Esophagus muscularis mucosa (tissue), 4 donors: ENCODE measurements around the gene GNAT1. TPM values are rescaled to one million over a fixed set of nuclear protein-coding genes. Genes with fewer than 3 reads are reported as not detected.
A peak's percentile ranks its signal among the peaks of the same experiment; 100 is the strongest.

ENCODE experiments used
- DNase-seq: peaks from one replicate; pipeline ENCODE4 v3.0.0-alpha.2; 2017; ENCODE audit errors: extremely low spot score
- H3K27ac ChIP-seq, 4 donors: fragments of 200-600 bp; sonication (generic); replicated peaks in 1 of 4; 1 replicate in 3 of 4; 2 replicates in 1 of 4; pipeline ENCODE4 v1.5.1; 2016 to 2019; ENCODE audit warnings: mild to moderate bottlenecking in 1 of 4
- H3K27me3 ChIP-seq, 4 donors: fragments of 200-600 bp; sonication (generic); one replicate each; pipeline versions ENCODE4 v1.5.1 to v1.6.0; 2016 to 2019
- H3K36me3 ChIP-seq, 4 donors: fragments of 200-600 bp; sonication (generic); one replicate each; pipeline ENCODE4 v1.5.1; 2016 to 2019
- H3K4me1 ChIP-seq, 4 donors: fragments of 200-600 bp; sonication (generic); one replicate each; pipeline ENCODE4 v1.5.1; 2016 to 2019
- H3K4me3 ChIP-seq, 4 donors: fragments of 200-600 bp; sonication (generic); 1 replicate in 2 of 4; 2 replicates in 2 of 4; pipeline ENCODE4 v1.5.1; 2016 to 2019; ENCODE audit warnings: mild to moderate bottlenecking in 4 of 4, moderate library complexity in 1 of 4
- H3K9me3 ChIP-seq, 4 donors: fragments of 200-600 bp; sonication (generic); 1 replicate in 3 of 4; 2 replicates in 1 of 4; pipeline ENCODE4 v1.5.1; 2016 to 2019
- EP300 ChIP-seq: sonication (generic); formaldehyde crosslinking; IDR thresholded peaks from one replicate; pipeline ENCODE4 v1.6.1; 2017; ENCODE audit warnings: antibody characterized with exemption
- POLR2A ChIP-seq: fragments of 450-650 bp; IDR thresholded peaks from one replicate; pipeline ENCODE4 v1.6.1; 2017; ENCODE audit warnings: antibody characterized with exemption, moderate library complexity, mild to moderate bottlenecking, low read depth
- POLR2AphosphoS5 ChIP-seq, 2 donors: sonication (generic); formaldehyde crosslinking; IDR thresholded peaks; one replicate each; pipeline ENCODE4 v1.6.1; 2017; ENCODE audit warnings: antibody characterized with exemption in 2 of 2
- WGBS: methylation state at CpG from one replicate; pipeline ENCODE4 v1.1.5; 2018; 5-methylcytosine and 5-hydroxymethylcytosine counted together
- intact Hi-C: fragments of 100-400 bp; cut with DNase I; formaldehyde crosslinking; loops from one replicate; pipeline ENCODE4 v1.15.1; 2023
- total RNA-seq, 4 donors: library from RNA; depleted of rRNA; stranded (reverse); fragments of >200 nt; gene quantifications; one replicate each; pipeline versions ENCODE4 v1.1.0 to v1.2.1, GENCODE V29; 2016
- TF ChIP-seq, protein P1 (sequence below), 3 experiments: fragments of 200-600 bp in 2 of 3; fragments of 450-650 bp in 1 of 3; sonication (generic) in 2 of 3; IDR thresholded peaks; one replicate each; pipeline ENCODE4 v1.5.1; 2017 to 2019; ENCODE audit warnings: antibody characterized with exemption in 3 of 3, mild to moderate bottlenecking in 2 of 3, moderate library complexity in 1 of 3

Gene GNAT1
- total RNA-seq, 4 donors from 2014 or later, result not detected

DNA sequence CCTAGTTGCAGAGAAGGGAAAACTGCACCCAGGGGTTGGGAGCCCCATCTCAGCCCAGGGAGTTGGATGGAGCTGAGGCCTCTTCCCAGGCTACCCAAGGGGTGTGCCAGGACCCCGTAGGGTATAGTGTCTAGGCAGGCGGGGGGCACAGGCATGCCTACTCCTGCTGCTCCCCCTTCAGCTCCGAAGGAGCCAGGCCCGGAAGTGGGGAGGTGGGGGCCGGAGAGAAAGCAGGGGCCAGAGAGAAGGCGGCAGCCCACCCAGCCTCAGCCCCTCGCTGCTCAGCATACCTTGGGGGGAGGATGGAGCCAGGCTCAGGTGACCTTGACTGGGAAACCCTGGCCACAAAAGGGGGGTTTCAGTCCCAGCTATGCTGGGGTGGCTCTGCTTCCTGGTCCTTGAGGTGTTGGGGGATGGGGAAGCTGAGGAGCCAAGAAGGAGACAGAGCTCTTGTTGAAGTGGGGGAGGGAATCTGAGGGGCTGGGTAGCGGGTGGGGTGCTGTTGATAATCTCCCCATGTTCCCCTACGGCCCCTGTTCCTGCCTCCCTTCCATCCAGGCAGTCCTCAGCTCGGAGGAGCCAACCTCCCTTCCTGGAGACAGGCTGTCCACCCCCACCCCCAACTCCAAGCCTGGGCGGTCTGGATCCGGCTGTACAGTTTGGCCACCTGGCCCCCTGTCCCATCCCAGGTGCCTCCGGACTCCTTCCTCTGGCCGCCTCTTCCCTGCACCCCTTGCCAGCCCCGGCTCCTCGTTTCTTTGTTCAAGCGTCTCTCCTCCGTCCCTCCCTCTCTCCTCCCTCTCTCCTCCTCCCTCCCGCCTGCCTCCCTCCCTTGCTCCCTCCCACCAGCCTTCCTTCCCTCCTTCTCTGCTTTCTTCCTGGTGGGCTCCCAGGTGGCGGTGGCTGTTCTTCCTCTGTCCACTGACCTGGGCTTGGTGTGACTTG is 34.6 kb upstream of the GNAT1 start:
- TF ChIP-seq, protein P1, sequence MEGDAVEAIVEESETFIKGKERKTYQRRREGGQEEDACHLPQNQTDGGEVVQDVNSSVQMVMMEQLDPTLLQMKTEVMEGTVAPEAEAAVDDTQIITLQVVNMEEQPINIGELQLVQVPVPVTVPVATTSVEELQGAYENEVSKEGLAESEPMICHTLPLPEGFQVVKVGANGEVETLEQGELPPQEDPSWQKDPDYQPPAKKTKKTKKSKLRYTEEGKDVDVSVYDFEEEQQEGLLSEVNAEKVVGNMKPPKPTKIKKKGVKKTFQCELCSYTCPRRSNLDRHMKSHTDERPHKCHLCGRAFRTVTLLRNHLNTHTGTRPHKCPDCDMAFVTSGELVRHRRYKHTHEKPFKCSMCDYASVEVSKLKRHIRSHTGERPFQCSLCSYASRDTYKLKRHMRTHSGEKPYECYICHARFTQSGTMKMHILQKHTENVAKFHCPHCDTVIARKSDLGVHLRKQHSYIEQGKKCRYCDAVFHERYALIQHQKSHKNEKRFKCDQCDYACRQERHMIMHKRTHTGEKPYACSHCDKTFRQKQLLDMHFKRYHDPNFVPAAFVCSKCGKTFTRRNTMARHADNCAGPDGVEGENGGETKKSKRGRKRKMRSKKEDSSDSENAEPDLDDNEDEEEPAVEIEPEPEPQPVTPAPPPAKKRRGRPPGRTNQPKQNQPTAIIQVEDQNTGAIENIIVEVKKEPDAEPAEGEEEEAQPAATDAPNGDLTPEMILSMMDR (IDR thresholded peaks at IDR 0.05), result no peak
- no peak for TF ChIP-seq POLR2AphosphoS5 (IDR thresholded peaks at IDR 0.05)
- no peak for TF ChIP-seq POLR2A
- TF ChIP-seq EP300, result no peak

DNA sequence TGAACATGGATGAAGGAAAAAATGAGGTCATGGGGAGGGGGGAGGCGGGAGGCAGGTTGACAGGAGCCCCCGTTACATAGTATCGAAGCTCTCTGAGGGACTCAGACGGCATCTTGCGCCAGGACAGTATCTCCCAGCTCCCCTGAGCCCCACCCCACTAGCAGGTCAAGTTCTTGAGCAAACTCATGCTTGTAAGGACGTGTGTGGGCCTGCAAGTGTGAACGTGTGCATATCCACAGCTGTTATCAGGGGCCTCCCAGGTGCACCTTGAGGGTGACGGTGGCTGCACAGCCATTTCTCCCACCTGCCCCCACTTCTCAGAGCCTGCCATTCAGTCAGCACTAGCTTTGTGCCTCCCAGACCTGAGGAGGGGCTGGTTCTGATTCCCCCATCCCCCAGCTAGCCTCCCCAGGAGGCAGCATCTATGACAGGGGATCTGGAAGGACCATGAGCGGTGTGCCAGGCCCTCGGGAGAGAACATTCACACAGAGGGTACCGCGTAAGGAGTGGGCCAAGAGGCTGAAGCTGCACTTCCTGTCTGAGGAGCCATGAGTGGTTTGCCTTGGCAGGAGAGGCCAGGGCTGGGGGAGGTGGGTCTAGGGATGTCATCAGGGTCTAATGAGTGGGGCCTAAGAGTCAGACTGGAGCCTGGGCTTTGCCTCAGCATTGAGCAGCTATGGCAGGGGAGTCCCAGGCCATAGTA is 33.4 kb upstream of the GNAT1 start:
- peak overlapping the region; percentile 13 to 85 (median 50) for H3K27ac ChIP-seq
- intact Hi-C loops, result no loop called here

More for the DNA sequence above, 34.6 kb upstream of the GNAT1 start:
- intact Hi-C loops, result no loop called here
- no peak for DNase-seq
- Histone ChIP-seq H3K27me3 (peaks cover 0 to 8% (median 6%) of the 10 kb centered on the region in 4 donors), H3K36me3 (no peaks in the 10 kb centered on the region), H3K4me1 (peaks cover 35 to 78% (median 74%) of the 10 kb centered on the region in 4 donors), H3K27ac (peak overlapping the region; percentile 13 to 85 (median 79)), H3K4me3 (peak overlapping the region; percentile 59 to 78 (median 68)), H3K9me3 (no peaks in the 10 kb centered on the region)
- 32% methylated on average over 18 of the region's 20 CpGs for WGBS

DNA sequence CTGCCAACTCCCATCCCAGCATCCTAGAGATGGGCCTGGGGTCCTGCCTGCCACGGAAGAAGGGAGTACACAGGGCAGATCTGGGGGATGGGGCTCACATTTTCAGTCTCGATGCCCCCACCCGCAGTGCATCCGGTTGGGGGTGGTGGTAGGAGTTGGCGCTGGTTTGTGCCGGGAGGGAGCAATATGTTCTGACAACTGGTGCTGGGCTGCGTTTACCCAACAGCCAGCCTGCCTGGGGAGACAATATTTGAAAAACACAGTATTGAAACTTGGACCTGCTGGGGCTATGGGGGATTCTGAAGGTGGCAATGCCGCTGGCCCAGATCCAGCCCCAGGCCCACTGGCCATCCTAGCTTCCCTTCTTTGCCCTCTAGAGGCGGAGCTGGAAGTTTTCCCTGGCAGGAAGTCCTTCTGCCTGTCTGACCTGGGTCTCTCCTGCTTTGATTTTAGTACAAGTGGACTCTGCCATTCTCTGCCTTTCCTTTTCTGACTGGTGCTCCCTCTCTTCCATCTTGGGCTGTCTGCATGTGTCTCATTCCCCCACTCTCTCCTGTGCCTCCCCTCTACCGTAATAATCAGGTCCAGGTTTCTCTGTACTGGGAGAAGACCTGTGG is 32.8 kb upstream of the GNAT1 start:
- DNase-seq, result no peak
- H3K9me3 ChIP-seq, result no peaks in the 10 kb centered on the region
- peak overlapping the region; percentile 10 to 85 (median 50) for H3K27ac ChIP-seq
- no peak overlapping the region for H3K4me3 ChIP-seq
- H3K27me3 ChIP-seq, result peaks cover 0 to 8% (median 6%) of the 10 kb centered on the region in 4 donors
- WGBS, result 74% methylated on average over 9 of the region's 10 CpGs
- peaks cover 53 to 96% (median 92%) of the 10 kb centered on the region in 4 donors for H3K4me1 ChIP-seq
- H3K36me3 ChIP-seq, result no peaks in the 10 kb centered on the region
- TF ChIP-seq, protein P1 (IDR thresholded peaks at IDR 0.05), result no peak
- TF ChIP-seq POLR2AphosphoS5 (IDR thresholded peaks at IDR 0.05) (no peak), POLR2A (no peak), EP300 (no peak)
- intact Hi-C loops, result no loop called here

More for the DNA sequence above, 33.4 kb upstream of the GNAT1 start:
- WGBS, result 81% methylated on average over 9 of the region's 12 CpGs
- Histone ChIP-seq H3K4me1 (peaks cover 47 to 90% (median 85%) of the 10 kb centered on the region in 4 donors), H3K4me3 (no peak overlapping the region), H3K36me3 (no peaks in the 10 kb centered on the region), H3K9me3 (no peaks in the 10 kb centered on the region), H3K27me3 (peaks cover 0 to 8% (median 6%) of the 10 kb centered on the region in 4 donors)
- no peak for DNase-seq
- no peak for TF ChIP-seq POLR2AphosphoS5 (IDR thresholded peaks at IDR 0.05)

DNA sequence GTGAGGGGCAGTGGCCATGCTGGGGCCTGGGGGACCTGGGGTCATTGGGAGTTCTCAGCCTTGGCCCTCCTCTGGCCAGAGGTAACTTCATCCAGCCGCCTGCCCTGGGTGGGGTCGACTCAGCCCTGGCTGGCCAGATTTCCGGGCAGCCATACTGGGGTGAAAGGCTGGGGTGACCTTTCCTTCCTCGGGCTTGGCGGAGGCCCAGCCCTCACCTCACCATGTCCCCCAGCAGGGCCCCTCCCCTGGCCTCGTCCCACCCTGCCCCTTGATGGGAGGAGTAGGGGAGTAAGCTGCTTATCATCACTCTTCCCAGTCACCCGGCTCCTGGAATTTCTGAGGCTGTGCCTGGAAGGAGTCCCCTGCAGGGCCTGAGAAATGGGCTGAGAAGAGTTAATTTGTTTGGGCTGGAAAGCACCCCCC is 30.8 kb upstream of the GNAT1 start:
- 46% methylated on average over 7 of the region's 7 CpGs for WGBS
- no peaks in the 10 kb centered on the region for H3K9me3 ChIP-seq
- H3K27me3 ChIP-seq, result peaks cover 0 to 6% (median 5%) of the 10 kb centered on the region in 4 donors
- no peak for DNase-seq
- no peak overlapping the region for H3K4me3 ChIP-seq
- intact Hi-C loops, result no loop called here
- TF ChIP-seq POLR2A (no peak), EP300 (no peak), POLR2AphosphoS5 (IDR thresholded peaks at IDR 0.05) (no peak)
- TF ChIP-seq, protein P1 (IDR thresholded peaks at IDR 0.05), result no peak
- H3K36me3 ChIP-seq, result no peaks in the 10 kb centered on the region
- H3K27ac ChIP-seq, result peak overlapping the region; percentile 84 to 87 (median 85)
- peaks cover 68 to 100% (median 100%) of the 10 kb centered on the region in 4 donors for H3K4me1 ChIP-seq
